NOMO-1 (cell line): ENCODE measurements around the gene CUZD1.

Source experiments
- DNase-seq, 2 experiments: peaks; one replicate each; lab custom pipeline; 2025; ENCODE audit not compliant: unreplicated experiment in 2 of 2; lab: John Stamatoyannopoulos, UW

The CUZD1 gene

DNA sequence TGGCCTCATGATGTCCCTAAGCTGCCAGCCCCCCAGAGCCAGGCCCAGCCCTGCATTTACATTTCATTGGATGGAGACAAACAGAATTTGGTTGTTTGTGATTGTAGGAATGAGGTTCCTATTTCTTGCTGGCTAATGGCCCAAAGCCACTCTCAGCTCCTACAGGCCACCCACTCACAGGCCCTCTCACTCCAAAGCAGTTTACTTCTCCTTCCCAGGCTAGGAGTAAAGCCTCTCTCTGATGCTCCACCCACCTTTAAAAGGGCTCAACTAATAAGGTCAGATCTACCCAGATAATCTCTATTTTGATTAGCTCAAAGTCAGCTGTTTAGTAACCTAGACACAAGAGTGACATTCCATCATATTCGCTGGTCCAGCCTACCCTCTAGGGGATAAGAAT, 11.2 kb upstream of the CUZD1 start:
- DNase-seq = no peak

DNA sequence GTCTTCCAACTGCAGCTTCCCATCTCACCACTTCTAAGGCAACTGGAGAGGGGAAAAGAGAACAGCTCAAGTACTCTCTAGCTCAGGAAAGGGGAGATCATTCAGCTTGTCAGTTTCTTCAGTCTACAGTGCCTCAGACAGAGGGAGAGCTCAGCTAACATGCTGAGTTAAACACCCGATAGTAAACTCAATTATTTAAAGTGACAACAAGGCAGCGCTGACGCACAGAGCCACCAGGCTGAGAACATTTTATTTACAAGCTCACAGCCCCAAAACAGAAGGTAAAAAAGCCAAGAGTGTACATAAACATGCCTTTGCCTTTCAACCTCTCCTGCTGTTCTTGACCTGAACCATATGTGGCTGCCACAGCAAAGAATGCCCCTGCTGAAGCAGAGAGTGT, 10.1 kb upstream of the CUZD1 start:
- no peak for DNase-seq

DNA sequence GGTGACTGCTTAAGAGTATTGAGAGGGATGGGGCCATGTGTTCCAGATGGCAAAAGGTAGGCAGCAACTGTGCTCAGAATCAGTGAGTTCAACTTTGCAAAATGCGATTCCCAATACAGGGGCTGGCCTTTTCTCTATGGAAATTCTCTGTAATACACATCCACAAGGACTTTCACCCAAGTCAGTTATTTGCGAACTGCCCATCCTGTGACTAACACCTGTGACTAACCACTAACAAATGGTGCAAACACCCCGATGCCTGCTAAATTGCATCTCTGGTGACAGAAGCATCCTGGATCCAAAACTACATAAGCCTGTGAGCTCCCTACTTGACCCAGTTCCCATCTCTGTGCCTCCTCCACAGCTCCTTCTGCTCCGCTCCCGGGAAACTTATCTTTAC, 9.0 kb upstream of the CUZD1 start:
- DNase-seq = no peak

DNA sequence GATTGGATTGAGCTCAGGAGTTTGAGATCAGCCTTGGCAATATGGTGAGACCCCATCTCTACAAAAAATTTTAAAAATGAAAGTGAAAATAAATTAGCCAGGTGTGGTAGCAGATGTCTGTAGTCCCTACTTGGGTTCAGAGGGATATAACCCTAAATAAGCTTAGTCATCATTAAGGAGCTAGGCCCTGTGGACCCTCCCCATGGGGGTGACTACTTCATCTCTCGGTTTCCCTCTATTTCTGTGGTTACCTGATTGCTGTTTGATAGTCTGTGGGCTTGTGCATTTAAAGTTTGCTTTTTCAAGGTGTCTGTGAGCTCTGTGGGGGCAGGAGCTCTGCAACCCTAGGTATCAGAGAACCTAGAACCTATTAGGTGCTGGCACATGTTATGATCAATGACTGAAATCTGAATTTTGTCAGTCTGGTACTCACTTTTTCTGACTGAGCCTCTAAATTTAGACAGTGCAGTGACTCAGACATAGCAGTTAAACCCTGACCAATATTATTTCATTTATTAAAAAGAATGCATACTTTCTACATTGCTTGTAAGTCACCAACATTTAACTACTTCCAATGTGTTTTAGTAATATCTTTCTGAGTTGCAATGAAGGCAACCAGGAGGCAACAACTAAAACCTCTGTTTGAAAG, 8.1 kb upstream of the CUZD1 start:
- no peak for DNase-seq

DNA sequence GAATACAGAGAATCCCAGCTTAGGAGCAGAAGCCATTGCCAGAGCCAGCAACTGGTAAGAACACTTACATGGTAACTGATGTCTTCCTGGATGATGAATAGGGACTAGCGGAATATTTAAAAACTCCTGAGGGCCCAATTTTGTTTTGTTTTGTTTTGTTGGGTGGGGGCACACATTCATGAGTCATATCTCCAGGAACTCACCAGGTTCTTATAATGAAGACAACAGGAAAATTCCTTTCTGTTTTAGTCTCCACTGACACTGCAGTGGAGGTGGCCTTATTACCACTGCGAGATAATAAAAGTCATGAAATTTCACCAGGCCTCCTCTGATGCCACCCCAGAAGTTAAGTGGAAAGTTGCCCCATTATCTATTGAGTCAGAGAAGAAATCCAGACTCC, 6.6 kb upstream of the CUZD1 start:
- no peak for DNase-seq

DNA sequence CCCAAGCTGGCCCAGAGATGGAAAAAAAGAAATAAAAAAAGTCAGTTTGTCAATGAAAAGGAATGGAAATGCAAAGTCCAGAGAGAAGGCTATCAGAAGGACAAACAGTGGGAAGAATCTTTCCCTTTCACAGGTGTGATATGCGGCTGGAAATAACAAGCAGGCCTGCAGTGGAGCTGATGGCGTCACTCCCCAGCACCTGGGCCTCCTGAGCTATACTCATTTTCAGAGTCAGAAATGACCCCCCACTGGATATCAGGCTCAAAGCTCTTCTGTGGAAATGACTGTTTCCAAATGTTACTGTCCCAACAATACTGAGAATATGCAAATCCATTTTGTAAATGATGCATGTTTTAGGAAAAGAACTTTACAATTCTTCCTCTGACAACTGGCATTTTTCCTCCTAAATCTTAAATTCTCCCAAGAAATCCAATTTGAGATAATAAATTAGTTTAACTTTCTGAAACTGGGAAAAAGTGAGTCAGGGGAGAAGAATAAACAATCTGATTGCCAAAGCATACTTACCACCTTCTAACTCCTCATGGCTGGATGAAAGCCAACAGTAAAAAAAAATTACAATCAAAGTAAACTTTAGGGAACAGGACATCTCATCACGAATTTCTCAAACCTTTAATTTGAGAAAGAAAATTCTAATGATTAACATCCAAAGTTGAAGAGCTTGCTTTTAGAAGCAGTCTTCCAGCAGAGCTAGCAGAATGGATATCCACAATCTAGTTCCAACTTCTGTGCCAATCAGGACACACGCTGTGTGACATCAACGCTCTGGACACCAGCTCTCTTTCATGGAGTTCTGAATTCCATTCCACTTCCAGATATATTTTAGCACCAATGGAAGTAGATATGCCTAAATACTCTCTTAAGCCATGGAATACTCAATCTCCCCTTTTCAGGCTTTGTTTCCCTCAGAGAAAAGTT, 5.3 kb upstream of the CUZD1 start:
- no peak for DNase-seq

DNA sequence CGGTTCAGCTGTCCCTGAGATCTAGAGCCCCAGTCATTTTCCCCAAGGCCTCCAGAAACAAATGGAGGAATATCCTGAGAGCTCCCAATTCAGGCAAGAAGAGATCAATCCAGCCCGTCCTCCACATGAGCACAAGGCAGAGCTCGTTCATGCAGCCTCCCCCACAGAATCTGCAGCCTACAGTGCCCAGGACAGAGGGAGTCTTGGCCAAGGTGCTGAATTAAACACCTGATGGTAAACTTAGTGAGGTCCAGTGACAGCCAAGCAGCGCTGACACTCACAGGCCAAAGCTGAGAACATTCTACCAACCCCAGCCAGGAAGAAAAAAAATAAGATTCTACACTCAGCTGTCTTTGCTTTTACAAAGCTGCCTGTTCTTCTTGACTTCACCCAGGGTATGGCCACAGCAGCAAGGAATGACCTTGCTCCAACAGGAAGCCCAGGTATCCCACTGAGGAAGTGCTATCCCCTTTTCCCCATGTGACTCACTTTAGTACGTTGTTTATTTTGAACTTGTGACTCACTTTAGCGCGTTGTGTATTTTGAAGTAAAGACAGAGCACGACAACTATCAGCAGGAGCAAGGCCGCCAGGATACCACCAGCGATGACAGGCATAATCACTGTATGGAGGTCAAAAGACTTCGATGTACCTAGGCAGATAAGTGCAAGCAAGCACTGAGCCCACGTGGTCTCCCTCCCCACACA, 4.4 kb upstream of the CUZD1 start:
- DNase-seq = no peak

DNA sequence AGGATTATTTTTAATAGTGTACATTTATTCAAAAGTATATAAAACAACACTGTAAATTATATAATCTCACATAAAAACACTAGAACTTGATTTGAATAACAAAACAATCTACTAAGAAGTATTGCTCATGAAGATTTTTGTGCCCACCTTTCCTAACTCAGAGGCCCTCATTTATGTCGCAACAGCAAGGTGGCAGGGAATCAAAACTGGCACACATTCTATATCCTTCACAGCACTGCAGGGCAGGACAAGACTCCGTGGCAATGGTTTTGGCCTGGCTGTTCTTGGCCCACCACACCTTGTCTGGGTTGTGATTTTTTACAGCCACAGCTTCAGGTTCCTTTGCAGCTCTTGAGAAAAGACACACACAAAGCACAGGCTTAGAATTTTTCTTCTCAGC, 3.4 kb upstream of the CUZD1 start:
- no peak for DNase-seq

DNA sequence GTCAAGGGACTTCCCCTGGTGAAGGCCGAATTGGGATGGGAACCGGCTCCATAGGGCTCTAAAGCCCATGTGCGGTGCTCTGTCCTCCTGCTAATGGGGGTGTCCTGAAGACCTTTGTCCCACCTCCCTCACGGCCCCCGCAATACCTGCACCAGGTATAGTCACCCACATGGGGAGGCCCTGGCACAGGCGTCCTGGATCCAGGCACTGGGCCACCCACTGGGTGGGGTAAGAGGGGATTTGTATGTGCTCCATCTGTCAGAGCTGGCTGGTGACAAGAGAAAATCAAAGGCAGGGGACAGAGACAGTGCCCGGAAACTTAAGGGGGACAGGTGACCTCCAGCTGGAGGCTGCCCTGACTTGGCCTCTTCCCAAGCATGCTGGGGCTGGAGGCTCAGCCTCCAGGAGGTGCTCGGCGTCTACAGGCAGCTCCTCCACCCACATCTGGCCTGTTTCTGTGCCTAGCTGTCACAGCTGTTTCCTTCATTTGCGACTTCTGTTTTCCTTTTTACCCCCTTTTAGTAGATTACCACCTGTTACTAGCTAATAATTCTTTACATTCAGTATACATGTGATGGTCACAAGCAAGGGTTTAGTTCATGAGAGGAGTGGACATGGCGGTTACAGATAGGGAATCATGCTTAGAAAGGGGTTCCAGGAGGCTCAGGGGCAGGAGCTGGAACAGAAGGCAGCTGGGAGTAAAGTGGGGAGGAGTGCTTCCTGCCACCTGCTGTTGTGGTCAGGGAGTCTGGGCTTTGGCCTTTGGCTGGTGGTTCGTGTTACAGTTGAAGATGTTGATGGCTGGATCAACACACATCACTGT, 2.3 kb upstream of the CUZD1 start:
- no peak for DNase-seq

GRCh38 chr10:122844146-122844545, 1.5 kb downstream of the CUZD1 start:
- no peak for DNase-seq

GRCh38 chr10:122841569-122841968, 4.1 kb downstream of the CUZD1 start:
- DNase-seq = no peak

DNA sequence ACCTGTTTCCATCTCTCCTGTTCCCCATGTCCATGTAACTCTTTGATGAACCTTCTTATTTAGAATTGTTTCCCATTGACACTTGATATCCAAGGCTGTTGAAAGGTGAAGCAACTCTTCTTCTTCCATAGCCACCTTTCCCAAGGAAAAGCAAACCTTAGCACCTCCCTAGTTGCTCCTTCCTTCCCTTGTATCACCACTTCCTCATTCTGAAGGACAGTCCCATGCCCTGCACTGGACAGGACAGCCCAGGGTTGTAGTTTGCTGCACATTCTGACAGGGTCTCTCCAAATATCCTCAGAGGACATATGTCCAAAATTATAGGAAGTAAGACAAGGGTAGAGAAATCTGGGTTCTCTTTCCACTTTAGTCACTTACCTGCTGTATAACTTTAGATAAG, 6.2 kb downstream of the CUZD1 start:
- DNase-seq = no peak

GRCh38 chr10:122838880-122839279, 6.8 kb downstream of the CUZD1 start:
- no peak for DNase-seq

DNA sequence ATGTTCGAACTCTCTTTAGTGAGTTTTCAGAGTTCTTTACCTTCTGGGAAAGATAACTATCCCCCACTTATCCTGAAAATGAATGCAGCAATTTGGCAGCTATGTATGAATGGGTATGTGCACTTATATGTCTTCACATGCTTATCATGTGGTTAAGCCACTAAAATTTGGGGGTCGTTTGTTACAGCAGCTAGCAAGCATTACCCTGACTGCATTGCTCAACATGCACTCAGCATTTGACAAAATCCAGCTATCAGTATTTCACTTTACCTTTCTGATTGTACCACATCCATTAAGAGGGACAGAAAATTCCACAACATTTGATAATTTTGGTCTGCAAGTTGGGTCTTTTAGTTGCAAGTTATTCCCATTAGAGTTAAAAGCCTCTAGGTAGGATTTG, 9.7 kb downstream of the CUZD1 start:
- DNase-seq = no peak

DNA sequence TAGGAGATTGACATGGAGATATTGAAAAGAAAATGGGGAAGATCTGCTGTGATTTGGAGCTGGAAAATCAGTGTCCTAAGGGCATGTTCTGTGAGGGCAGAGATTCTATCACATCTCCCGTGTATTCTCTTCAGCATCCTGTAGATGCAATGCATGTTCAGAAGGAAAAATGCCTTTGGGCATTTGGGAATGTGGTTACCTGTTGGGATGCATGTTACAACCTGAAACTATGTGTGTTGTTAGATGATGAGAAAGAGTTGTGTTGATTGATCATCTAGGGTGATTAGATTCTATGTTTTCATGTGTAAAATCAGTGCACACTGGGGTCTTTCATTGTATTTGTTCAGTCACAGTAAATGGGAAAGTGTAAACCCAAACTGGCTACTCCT, 14.7 kb downstream of the CUZD1 start:
- no peak for DNase-seq

GRCh38 chr10:122830273-122830964, 15.2 kb downstream of the CUZD1 start:
- no peak for DNase-seq

DNA sequence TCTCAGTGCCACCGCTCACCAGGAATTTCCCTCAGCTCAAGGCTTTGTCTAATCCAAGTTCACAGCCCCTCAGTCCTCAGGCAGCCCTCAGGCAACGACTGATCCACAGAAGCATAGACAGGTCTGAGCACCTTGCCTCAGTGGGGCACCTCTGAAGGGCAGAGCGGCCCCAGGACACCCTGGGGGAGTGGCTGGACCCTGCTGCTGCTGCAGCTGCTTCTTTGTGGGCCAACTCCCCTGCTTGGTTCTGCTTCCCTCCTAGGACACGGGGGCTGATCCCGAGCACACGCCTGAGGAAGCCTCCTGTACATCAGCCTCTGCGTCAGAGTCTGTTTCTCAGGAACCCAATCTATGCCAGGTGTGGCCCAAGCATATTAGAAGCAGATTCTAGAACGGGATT, 16.2 kb downstream of the CUZD1 start:
- DNase-seq = no peak

DNA sequence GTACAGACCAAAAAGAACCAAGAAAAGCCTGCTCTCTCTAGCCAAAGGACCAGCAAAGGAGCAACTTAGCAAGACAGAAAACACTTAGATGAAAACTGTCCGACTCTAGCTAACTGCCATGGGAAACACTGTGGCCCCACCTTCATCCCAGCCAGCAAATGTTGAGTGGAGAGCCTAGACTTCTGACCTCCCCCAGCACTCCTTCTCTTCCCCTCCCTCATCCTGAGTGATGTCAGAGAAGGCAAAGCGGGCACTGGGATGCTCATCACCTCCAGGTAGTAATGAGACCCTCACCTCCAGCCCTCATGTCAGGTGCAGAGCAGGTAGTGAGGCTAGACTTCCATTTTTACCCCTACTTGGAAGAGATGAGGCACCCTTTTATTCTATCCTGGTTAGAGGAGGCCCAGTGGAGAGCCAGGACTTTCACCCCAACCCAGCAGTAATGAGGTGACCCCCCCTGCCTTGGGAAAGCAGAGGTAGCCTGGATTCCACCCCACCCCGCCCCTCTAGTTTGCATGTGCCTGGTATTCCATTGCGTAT, 16.9 kb downstream of the CUZD1 start:
- DNase-seq = no peak

DNA sequence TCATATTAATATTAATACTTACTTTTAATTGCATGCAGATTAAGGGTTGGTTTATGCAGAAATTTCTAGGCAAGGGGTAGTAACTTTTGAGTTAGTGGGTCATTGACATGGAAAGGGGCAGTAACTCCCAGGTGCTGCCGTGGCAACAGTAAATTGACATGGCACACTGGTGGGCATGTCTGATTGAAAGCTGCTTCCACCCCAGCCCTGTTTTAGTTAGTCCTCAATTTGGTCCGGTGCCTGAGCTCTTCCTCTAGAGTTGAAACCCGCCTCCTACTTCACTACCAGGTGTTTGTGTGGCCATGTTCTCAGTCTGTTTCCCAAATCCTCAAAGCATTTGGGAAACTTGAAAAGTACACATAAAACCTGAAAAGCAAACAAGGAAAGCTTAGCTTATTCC, 18.4 kb downstream of the CUZD1 start:
- no peak for DNase-seq
